Keratinocyte (primary cell): ENCODE data around the gene ATP8B1. TPM values are rescaled to one million over a fixed set of nuclear protein-coding genes. Genes with fewer than 3 reads are reported as not detected.
A peak's percentile ranks its signal among the peaks of the same experiment; 100 is the strongest.

ENCODE experiments used
- DNase-seq: peaks from one replicate; pipeline ENCODE4 v3.0.0-alpha.2; 2011; ENCODE audit warnings: low read depth, missing footprints, low spot score
- FAIRE-seq: peaks from 2 replicates; lab custom pipeline; 2011; peaks lifted over from hg19 to GRCh38; lab: Jason Lieb, UNC
- H2AFZ ChIP-seq: 2 replicates; pipeline ENCODE4 v1.6.0; 2012; ENCODE audit warnings: low read length, control low read depth, inconsistent platforms; ENCODE audit not compliant: control insufficient read depth
- H3K27ac ChIP-seq: 2 replicates; pipeline ENCODE4 v1.5.1; 2011; ENCODE audit warnings: low read length; ENCODE audit not compliant: control insufficient read depth, insufficient read depth
- H3K27me3 ChIP-seq: 3 replicates; pipeline ENCODE4 v1.6.0; 2011; ENCODE audit warnings: low read length; ENCODE audit not compliant: control insufficient read depth, insufficient read depth; ENCODE audit errors: extremely low read depth
- H3K36me3 ChIP-seq, 2 experiments: 2 replicates in 1 of 2; 3 replicates in 1 of 2; pipeline ENCODE4 v1.5.1; 2011; ENCODE audit warnings: low read length in 2 of 2, mild to moderate bottlenecking in 1 of 2; ENCODE audit not compliant: control insufficient read depth in 2 of 2, insufficient read depth in 2 of 2; ENCODE audit errors: extremely low read depth in 1 of 2
- H3K4me1 ChIP-seq: 3 replicates; pipeline ENCODE4 v1.5.1; 2011; ENCODE audit warnings: low read length; ENCODE audit not compliant: control insufficient read depth, insufficient read depth; ENCODE audit errors: extremely low read depth
- H3K4me2 ChIP-seq: 3 replicates; pipeline ENCODE4 v1.6.0; 2011; ENCODE audit warnings: low read depth, low read length; ENCODE audit not compliant: control insufficient read depth, insufficient read depth; ENCODE audit errors: extremely low read depth
- H3K4me3 ChIP-seq, 3 experiments: fragments of 200-600 bp in 1 of 3; sonication (generic) in 1 of 3; 2 replicates in 2 of 3; 3 replicates in 1 of 3; pipeline ENCODE4 v1.5.1; 2011 to 2016; ENCODE audit warnings: low read length in 3 of 3, mild to moderate bottlenecking in 3 of 3, control low read depth in 2 of 3, inconsistent platforms in 1 of 3, low read depth in 1 of 3, mixed read lengths in 1 of 3, mixed run types in 1 of 3, moderate library complexity in 1 of 3; ENCODE audit not compliant: control insufficient read depth in 2 of 3, insufficient read depth in 2 of 3; ENCODE audit errors: extremely low read depth in 1 of 3
- H3K79me2 ChIP-seq: 2 replicates; pipeline ENCODE4 v1.6.0; 2012; ENCODE audit warnings: low read length; ENCODE audit not compliant: control insufficient read depth, insufficient read depth
- H3K9ac ChIP-seq: 3 replicates; pipeline ENCODE4 v1.6.0; 2011; ENCODE audit warnings: low read length; ENCODE audit not compliant: control insufficient read depth, insufficient read depth; ENCODE audit errors: extremely low read depth
- H3K9me1 ChIP-seq: 3 replicates; pipeline ENCODE4 v1.6.0; 2011; ENCODE audit warnings: low read length; ENCODE audit not compliant: control insufficient read depth, insufficient read depth; ENCODE audit errors: extremely low read depth
- H3K9me3 ChIP-seq: 2 replicates; pipeline ENCODE4 v1.5.1; 2012; ENCODE audit warnings: low read depth, low read length; ENCODE audit not compliant: control insufficient read depth
- H4K20me1 ChIP-seq: 3 replicates; pipeline ENCODE4 v1.6.0; 2011; ENCODE audit warnings: low read length; ENCODE audit not compliant: control insufficient read depth, insufficient read depth; ENCODE audit errors: extremely low read depth
- EZH2 ChIP-seq: IDR thresholded peaks from one replicate; pipeline ENCODE4 v1.6.1; 2012; ENCODE audit warnings: inconsistent platforms, mild to moderate bottlenecking, low read length, moderate library complexity
- dilution Hi-C: fragments of 300-500 bp; cut with MboI; formaldehyde crosslinking; loops from one replicate; pipeline ENCODE4 v1.7.0; 2020; ENCODE audit warnings: low sequenced_read_pairs; ENCODE audit not compliant: extremely low pct_ligation_motif_present
- polyA plus RNA-seq, 5 experiments: library from polyadenylated mRNA; depleted of rRNA in 3 of 5; stranded (reverse) in 3 of 5; stranded (forward) in 1 of 5; unstranded in 1 of 5; fragments of >200 nt; gene quantifications; 1 replicate in 1 of 5; 2 replicates in 3 of 5; 3 replicates in 1 of 5; pipeline versions ENCODE4 v1.2.1 to v1.2.3, GENCODE V29; 2011 to 2012; ENCODE audit warnings: missing spikeins in 2 of 5, low read depth in 1 of 5, low replicate concordance in 1 of 5
- TF ChIP-seq, protein P1 (sequence below), 3 experiments: IDR thresholded peaks in 1 of 3; conservative IDR thresholded peaks in 1 of 3; optimal IDR thresholded peaks in 1 of 3; 2 replicates in 2 of 3; 3 replicates in 1 of 3; pipeline versions ENCODE3 to v1.5.1; 2011; ENCODE audit warnings: low read length in 3 of 3, mild to moderate bottlenecking in 3 of 3, moderate library complexity in 2 of 3, control low read depth in 1 of 3, inconsistent platforms in 1 of 3; ENCODE audit not compliant: insufficient read depth in 2 of 3; ENCODE audit errors: extremely low read depth in 1 of 3

ATP8B1 gene
- polyA plus RNA-seq, 1 donor (not counting 4 experiments of a cell fraction or from before 2014, with no cell fraction given), result 20.4 TPM

DNA sequence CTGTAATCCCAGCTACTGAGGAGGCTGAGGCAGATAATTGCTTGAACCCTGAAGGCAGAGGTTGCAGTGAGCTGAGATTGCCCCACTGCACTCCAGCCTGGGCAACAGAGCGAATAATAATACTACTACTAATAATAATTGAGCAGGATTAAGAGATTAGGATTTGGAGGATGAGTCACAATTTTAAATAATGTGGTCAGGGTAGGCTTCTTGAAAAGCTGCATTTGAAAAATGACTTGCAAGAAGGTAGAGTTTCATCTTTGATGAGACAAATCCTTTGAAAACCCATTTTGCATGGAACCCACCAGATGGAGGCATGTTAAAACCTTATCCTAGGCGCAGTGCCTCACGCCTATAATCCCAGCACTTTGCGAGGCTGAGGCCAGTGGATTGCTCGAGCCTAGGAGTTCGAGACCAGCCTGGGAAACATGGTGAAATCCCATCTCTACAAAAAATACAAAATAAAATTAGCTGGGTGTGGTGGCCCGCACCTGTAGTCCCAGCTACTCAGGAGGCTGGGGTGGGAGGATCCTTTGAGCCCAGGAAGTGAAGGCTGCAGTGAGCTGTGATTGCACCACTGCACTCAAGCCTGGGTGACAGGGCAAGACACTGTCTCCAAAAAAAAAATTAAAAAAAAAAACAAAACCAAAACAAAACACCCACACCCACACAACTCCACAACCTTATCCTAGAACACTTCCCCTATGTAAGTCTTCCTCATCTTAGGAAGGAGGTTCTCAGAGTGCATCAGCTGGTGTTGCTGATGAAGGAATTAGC lies 3.3 kb upstream of the ATP8B1 start:
- DNase-seq (no peak), FAIRE-seq (no peak)
- H3K9ac ChIP-seq, result no peak overlapping the region
- H3K79me2 ChIP-seq, result peaks cover 10% of the 10 kb centered on the region
- no peaks in the 10 kb centered on the region for H3K9me3 ChIP-seq
- peak overlapping the region; percentile 28 for H3K4me2 ChIP-seq
- H4K20me1 ChIP-seq, result no peaks in the 10 kb centered on the region
- H3K27me3 ChIP-seq, result no peaks in the 10 kb centered on the region
- no peaks in the 10 kb centered on the region for H3K9me1 ChIP-seq
- TF ChIP-seq, protein P1, sequence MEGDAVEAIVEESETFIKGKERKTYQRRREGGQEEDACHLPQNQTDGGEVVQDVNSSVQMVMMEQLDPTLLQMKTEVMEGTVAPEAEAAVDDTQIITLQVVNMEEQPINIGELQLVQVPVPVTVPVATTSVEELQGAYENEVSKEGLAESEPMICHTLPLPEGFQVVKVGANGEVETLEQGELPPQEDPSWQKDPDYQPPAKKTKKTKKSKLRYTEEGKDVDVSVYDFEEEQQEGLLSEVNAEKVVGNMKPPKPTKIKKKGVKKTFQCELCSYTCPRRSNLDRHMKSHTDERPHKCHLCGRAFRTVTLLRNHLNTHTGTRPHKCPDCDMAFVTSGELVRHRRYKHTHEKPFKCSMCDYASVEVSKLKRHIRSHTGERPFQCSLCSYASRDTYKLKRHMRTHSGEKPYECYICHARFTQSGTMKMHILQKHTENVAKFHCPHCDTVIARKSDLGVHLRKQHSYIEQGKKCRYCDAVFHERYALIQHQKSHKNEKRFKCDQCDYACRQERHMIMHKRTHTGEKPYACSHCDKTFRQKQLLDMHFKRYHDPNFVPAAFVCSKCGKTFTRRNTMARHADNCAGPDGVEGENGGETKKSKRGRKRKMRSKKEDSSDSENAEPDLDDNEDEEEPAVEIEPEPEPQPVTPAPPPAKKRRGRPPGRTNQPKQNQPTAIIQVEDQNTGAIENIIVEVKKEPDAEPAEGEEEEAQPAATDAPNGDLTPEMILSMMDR (optimal IDR thresholded peaks at IDR 0.05 in 1 of 3, IDR thresholded peaks at IDR 0.05 in 1 of 3, conservative IDR thresholded peaks at IDR 0.05 in 1 of 3; ENCODE audit: extremely low read depth in 1 of 3, insufficient read depth in 2 of 3, low read length in 3 of 3), result no peak
- TF ChIP-seq EZH2, result no peak
- peaks cover 32% of the 10 kb centered on the region for H3K4me1 ChIP-seq
- no peak overlapping the region for H3K4me3 ChIP-seq
- H2AFZ ChIP-seq, result no peak overlapping the region
- H3K36me3 ChIP-seq, result no peaks in the 10 kb centered on the region
- H3K27ac ChIP-seq, result no peak overlapping the region
- dilution Hi-C loops, result no loop called here

GRCh38 chr18:57805117-57805516 lies 2.0 kb upstream of the ATP8B1 start:
- TF ChIP-seq, protein P1 (optimal IDR thresholded peaks at IDR 0.05 in 1 of 3, IDR thresholded peaks at IDR 0.05 in 1 of 3, conservative IDR thresholded peaks at IDR 0.05 in 1 of 3; ENCODE audit: extremely low read depth in 1 of 3, insufficient read depth in 2 of 3, low read length in 3 of 3), result no peak
- no peak for TF ChIP-seq EZH2
- no peaks in the 10 kb centered on the region for H3K36me3 ChIP-seq
- no peak overlapping the region for H3K27ac ChIP-seq
- DNase-seq (no peak), FAIRE-seq (no peak)
- no peaks in the 10 kb centered on the region for H3K9me1 ChIP-seq
- no peaks in the 10 kb centered on the region for H4K20me1 ChIP-seq
- peaks cover 15% of the 10 kb centered on the region for H3K79me2 ChIP-seq
- peaks cover 34% of the 10 kb centered on the region for H3K4me1 ChIP-seq
- H3K27me3 ChIP-seq, result no peaks in the 10 kb centered on the region
- dilution Hi-C loops, result no loop called here
- H3K9ac ChIP-seq, result no peak overlapping the region
- H3K9me3 ChIP-seq, result no peaks in the 10 kb centered on the region
- H3K4me3 ChIP-seq, result no peak overlapping the region
- H2AFZ ChIP-seq, result no peak overlapping the region
- no peak overlapping the region for H3K4me2 ChIP-seq
